ENCODE data around the gene FGF11.

FGF11 gene

DNA sequence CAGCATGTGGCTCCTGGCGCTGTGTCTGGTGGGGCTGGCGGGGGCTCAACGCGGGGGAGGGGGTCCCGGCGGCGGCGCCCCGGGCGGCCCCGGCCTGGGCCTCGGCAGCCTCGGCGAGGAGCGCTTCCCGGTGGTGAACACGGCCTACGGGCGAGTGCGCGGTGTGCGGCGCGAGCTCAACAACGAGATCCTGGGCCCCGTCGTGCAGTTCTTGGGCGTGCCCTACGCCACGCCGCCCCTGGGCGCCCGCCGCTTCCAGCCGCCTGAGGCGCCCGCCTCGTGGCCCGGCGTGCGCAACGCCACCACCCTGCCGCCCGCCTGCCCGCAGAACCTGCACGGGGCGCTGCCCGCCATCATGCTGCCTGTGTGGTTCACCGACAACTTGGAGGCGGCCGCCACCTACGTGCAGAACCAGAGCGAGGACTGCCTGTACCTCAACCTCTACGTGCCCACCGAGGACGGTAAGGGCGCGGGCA lies 31.0 kb upstream of the FGF11 start:
- no peak for DNase-seq (ENCODE audit: low spot score)

DNA sequence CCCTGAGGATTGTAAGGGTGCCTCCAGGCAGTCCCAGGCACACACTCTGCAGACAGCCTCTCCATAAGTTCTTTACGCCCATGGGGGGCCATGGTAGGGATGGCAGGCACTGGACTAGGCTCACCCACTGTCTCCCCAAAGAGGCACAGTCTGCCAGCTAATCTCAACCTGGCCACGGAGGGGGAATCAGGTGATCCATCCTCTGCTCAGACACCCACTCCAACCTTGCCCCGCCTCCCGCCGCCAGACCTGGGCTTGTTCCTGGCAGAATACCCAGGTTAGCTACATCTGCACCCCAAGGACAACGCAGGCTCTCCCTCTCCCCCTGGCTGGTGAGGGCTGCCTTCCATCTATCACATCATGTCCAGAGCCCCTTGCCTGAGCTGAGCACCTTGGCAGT lies 30.4 kb upstream of the FGF11 start:
- no peak for DNase-seq (ENCODE audit: low spot score)

DNA sequence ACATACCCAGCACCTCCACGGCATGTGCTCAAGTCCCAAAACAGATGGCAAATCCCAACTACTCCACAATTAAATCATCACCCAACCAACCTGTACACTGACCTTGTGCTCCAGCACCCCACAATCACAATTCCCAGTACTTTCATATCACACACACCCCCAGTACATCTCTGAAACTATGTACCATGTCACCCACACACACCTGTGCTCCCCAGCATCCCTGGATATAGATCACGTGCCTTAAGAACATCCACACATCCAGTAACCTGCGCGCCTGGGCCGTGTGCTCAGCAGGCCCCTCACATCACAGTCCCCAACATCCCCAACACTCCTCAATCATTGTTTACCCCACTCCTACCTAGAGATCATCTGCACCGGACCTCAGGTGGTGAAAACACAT lies 29.6 kb upstream of the FGF11 start:
- no peak for DNase-seq (ENCODE audit: low spot score)

DNA sequence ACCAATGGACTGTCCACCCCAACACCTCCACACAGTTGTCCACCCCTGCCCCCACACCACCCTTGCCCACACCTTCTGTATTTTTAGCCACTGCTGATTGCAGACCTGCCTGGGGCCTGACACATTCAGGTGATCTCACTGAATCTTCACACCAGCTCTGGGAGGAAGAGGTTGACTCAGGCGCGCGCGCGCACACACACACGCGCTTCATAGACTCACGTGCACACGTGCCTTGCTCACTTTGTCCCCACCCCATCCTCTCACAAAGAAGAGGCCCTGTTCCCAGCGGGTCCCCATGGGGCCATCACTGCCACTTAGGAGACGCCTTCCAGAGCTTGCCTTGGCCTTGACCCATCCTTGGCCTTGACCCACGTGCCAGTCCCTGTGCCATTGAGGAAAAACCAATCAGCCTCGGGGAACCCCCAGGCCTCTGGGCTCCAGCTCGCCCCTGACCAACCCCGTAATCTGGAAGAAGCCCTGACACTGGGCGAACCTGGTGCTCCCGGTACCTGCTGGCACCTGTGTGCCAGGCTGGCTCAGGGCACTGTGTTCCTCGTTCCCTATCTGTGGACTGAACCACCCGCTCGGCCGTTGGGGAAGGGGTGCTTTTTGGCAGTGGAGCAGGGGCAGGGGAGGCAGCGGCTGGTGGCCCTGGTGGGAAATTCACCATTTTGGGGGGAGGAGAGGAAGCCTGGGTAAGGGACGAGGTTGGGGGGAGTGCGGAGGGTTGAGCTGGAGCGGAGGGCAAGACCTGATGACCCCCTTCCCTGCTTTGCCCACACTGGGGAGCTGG lies 28.5 kb upstream of the FGF11 start:
- no peak for DNase-seq (ENCODE audit: low spot score)

DNA sequence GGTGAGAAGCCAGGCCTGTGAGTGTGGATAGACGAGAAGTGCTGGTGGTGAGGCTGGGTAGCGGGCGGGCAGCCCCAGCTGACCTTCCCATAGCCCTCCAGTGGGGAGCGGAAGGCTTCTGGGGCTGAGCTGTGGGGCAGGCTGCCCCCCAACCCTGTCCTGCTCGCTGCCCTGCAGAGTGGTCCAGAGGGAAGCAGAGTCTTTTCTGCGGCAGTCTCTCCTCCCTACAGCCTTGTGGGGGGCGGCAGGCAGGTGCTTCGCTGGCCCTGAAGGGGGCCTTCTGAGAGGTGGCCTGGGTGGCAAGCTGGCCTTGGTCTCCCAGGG lies 27.9 kb upstream of the FGF11 start:
- DNase-seq (ENCODE audit: low spot score) = no peak

DNA sequence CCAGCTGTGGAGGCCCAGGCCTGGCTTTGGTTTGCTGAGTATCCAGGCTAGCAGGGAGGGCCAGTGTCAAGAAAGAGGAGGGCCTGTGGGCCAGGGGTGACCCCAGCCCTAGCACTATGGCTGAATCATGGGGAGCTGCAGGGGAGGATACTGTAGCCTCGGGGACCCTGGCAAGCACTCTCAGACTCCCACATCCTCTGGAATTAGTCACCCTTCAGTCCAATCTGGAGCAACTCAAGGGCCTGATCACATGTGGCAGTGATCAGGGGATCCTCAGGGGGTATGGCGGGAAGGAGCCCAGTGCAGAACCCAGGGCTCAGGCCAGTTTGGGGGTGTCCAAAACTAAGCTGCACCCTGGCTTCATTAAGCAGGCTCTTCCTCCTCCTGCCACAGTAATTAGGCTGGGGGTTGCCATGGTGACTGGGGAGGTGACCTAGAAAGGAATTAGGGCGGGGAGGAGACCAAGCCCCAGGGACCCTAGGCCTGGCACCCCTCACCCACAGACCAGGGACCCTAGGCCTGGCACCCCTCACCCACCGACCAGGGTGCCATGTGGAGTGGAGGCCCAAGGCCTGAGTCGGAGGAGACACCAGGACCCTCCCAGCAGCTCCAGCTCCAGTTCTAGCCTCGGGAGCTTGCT lies 25.8 kb upstream of the FGF11 start:
- DNase-seq (ENCODE audit: low spot score) = no peak

DNA sequence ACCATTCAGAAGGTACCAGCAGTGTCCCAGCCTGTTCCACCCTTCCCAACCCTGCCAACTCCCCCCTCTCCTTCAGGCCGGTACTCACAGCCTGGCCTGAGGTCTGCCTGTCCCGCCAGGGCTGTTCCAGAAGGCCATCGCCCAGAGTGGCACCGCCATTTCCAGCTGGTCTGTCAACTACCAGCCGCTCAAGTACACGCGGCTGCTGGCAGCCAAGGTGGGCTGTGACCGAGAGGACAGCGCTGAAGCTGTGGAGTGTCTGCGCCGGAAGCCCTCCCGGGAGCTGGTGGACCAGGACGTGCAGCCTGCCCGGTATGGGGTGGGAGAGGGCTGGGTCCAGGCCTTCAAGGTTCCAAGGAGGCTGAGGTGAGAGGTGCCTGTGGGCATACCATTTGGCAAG lies 24.5 kb upstream of the FGF11 start:
- DNase-seq (ENCODE audit: low spot score) = no peak

DNA sequence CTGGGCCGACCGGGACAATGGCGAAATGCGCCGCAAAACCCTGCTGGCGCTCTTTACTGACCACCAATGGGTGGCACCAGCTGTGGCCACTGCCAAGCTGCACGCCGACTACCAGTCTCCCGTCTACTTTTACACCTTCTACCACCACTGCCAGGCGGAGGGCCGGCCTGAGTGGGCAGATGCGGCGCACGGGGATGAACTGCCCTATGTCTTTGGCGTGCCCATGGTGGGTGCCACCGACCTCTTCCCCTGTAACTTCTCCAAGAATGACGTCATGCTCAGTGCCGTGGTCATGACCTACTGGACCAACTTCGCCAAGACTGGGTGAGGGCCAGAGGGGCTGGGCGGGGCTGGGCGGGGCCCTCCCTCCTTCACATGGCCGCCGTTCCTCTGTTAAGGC lies 23.5 kb upstream of the FGF11 start:
- no peak for DNase-seq (ENCODE audit: low spot score)

DNA sequence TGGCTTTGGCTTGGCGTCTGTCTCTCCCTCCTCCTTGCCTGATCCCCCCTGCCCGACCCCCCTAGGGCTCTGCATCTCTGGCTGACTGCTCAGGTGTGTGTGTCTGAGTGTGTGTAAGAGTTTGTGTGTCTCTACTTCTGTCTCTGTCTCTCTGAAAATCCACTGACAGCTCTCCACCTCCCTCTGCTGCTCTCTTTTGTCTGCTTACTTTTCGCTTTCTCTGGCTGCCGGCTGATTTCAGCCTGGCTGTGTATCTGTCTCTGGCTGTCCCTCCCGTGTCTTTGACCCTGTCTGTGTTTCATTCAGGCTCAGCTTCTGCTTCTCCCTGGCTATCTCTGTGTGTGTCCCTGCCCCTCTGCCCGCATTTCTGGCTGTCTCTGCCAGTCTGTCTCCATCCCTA lies 23.0 kb upstream of the FGF11 start:
- no peak for DNase-seq (ENCODE audit: low spot score)

DNA sequence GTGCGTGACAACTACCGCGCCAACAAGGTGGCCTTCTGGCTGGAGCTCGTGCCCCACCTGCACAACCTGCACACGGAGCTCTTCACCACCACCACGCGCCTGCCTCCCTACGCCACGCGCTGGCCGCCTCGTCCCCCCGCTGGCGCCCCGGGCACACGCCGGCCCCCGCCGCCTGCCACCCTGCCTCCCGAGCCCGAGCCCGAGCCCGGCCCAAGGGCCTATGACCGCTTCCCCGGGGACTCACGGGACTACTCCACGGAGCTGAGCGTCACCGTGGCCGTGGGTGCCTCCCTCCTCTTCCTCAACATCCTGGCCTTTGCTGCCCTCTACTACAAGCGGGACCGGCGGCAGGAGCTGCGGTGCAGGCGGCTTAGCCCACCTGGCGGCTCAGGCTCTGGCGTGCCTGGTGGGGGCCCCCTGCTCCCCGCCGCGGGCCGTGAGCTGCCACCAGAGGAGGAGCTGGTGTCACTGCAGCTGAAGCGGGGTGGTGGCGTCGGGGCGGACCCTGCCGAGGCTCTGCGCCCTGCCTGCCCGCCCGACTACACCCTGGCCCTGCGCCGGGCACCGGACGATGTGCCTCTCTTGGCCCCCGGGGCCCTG lies 22.2 kb upstream of the FGF11 start:
- no peak for DNase-seq (ENCODE audit: low spot score)

DNA sequence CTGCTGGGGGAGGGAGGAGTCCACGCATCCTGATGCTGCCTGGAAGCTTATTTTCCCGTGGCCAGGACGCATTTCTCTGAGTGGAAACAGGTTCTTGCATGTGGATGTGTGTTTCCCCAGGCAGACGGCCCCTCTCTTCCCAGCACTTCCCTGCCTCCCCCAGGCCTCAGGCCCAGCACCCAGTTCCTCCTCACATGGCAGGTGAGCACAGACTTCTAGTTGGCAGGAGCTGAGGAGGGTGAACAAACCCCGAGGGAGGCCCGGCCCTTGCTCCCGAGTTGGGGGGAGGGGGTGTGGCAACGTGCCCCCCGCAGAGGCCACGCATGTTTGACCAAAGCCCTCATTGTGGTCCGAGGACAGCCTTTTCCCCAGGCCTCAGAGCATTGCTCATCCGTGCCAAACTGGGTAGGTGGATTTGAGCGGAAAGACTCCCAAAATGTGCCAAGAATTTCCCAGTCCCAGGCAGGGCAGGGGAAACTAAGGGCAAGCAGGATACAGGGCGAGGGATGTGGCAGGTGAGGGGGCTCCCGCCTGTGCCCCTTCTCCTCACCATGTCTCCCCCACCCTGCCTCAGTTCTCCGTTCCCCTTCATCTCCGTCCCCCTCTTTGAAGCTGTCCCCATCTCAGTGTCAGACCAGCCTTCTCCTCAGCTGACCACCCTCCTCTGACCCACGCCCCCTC lies 20.7 kb upstream of the FGF11 start:
- DNase-seq (ENCODE audit: low spot score) = no peak

DNA sequence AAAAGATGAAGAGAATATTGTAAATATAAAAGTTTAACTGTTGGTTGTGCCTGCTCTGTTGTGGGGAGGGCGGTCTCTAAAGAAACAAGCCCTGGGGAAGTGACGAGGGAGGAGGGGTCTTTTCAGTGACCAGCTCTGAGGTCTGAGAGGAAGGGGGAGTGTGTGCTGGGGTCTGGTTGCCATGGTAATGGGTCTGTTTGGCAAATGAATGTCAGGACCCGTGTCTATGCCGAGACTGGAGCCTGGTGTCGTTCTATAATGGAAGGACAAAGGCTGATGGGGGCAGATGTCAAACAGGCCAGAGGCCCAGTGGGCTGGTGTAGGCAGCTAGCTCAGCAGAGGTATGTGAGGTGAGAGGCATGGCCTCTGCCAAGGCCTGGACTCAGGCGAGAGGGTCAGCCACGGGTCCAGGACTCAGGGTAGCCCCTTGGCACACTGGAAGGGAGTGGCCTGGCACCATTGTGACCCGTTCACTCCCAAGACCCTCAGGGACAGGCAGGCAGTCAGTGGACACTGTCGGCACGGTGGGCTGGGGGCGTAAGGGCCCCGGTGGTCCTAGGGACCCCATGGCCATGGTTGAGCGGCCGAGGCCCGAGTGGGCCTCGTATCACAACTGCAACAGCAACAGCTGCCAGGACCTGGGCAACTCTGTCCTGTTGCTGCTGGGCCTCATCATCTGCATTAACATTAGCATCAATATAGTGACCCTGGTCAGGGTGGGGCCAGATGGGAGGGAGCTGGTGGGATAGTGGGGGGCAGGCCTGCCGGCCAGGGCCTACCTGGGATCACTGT lies 19.3 kb upstream of the FGF11 start, which contains the start of gene SPEM1:
Gene SPEM1, plus strand, starts transcription at position 506 of the 792 bp plus-strand sequence. Its CDS starts 61 bp downstream, at position 567.
- DNase-seq (ENCODE audit: low spot score) = no peak

DNA sequence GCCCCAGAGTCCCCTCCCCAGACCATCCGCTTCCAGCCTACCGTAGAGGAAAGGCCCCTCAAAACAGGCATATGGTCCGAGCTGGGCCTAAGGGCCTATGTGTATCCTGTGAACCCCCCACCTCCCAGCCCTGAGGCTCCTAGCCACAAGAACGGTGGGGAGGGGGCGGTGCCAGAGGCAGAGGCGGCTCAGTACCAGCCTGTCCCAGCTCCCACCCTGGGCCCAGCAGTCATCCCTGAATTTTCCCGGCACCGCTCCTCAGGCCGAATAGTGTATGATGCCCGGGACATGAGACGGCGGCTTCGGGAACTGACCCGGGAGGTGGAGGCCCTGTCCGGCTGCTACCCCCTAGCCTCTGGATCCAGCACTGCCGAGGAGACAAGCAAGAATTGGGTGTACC lies 18.1 kb upstream of the FGF11 start:
- no peak for DNase-seq (ENCODE audit: low spot score)

DNA sequence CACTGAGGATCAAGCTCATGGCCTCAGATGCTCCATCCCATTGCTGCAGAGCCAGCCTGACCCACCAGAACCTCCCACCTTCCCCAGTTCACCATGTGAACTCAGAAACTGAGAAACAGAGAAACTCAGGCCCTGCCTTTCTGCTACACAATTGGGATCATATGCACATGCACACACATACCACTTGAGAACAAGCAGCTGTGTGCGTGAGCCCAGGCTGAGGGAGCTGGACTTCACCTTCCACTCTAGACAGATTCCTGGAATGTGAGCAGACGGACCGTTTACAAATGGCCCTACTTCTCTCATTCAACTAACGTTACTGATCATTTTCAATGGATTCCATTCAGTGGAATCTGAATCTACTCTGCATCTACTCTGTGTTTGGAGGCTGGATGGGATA lies 15.6 kb upstream of the FGF11 start:
- DNase-seq (ENCODE audit: low spot score) = no peak

DNA sequence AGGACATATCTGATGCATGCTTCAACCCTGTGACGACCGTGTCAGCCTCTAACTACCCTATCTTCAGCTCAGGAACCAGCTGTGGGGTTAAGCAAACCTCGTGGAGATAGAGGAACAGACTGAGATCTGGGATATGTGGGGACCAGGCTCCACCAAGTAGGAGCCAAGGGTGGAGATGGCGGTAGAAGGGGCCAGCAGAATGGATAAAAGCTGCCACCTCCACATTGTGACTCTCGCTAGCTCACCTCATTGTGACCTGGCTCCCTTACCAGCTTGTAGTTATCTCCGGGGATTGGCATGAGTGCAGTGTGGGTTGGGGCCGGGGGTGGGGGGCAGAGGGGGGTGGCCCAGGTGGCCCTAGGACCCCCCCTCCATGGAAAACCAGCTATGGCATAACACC lies 14.0 kb upstream of the FGF11 start, which contains the start of gene SPEM2:
Gene SPEM2, plus strand, starts transcription at position 301 of the 400 bp plus-strand sequence. Its CDS starts 73 bp downstream, at position 374.
- DNase-seq (ENCODE audit: low spot score) = no peak

DNA sequence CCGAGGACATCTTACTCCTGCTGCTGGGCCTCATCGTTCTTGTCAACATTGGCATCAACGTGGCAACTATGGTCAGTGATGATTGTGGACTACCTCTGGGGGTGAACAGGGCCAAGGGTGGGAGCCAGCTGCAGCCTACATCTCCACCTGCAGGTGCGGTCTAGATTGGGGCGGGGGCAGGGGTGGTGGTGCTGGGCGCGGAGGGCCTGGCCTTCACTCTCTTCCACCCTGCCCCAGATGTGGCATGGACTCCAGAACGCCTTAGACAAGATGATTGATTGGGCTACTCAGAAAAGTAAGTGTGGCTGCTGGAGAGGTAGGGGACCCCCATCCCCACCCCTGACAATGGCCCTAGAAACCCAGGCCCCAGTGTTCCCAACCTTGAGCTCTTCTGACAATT lies 13.6 kb upstream of the FGF11 start:
- no peak for DNase-seq (ENCODE audit: low spot score)

DNA sequence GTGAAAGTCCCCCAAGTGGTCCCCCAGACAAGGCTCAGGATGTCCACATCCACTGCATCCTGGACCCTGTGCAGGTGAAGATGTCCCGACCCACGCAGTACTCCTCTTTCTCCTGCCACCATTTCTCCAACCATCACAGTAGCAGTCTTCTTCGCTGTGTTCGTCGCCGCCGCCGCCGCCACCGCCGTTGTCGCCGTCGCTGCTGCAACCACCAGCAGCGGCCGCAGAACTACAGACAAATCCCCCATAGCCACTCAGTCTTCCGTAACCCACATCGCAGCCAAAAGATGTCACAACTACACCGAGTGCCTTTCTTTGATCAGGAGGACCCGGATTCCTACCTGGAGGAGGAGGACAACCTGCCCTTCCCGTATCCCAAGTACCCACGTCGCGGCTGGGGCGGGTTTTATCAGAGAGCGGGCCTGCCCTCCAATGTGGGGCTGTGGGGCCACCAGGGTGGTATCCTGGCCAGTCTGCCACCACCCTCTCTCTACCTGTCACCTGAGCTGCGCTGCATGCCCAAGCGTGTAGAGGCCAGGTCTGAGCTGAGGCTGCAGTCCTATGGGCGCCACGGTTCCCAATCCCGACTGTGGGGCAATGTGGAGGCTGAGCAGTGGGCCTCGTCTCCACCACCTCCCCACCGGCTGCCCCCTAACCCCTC lies 13.0 kb upstream of the FGF11 start:
- no peak for DNase-seq (ENCODE audit: low spot score)

DNA sequence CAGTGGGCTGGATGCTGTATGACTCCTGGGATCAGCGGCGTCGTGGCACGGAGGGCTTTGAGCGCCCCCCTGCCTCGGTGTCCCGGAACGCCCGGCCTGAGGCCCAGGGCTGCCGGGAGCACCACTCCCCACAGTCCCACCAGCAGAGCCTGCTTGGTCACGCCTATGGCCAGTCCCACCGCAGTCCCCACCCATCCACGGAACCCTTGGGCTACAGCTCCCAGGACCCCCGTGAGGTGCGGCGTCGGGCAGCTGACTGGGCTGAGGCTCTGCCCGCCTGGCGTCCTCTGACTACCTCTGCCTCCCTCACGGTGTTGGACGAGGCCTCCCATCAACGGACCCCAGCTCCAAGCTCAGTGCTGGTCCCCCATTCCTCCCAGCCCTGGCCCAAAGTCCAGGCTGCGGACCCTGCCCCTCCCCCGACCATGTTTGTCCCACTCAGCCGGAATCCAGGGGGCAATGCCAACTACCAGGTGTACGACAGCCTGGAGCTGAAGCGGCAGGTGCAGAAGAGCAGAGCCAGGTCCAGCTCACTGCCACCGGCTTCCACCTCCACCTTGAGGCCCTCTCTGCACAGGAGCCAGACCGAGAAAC lies 12.3 kb upstream of the FGF11 start:
- DNase-seq (ENCODE audit: low spot score) = no peak

DNA sequence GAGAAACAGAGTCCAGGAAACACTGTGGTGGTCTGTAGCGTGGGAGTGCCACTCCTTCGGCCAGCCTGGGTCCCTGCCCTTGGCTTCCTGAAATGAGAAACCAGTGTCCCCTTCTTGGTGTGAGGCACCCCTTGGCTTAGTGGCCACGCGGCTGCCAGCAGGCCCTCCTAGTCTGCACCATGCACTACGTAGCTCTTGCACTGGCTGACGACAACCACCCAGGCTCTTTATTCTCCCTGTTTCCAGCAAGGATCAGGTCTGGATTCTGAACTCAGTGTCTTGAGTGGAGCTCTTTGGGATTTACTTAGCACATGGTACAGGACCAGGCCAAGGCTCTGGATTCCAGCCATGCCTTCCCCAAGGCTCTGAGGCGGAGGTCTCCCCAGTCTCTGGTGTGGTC lies 11.8 kb upstream of the FGF11 start:
- no peak for DNase-seq (ENCODE audit: low spot score)

DNA sequence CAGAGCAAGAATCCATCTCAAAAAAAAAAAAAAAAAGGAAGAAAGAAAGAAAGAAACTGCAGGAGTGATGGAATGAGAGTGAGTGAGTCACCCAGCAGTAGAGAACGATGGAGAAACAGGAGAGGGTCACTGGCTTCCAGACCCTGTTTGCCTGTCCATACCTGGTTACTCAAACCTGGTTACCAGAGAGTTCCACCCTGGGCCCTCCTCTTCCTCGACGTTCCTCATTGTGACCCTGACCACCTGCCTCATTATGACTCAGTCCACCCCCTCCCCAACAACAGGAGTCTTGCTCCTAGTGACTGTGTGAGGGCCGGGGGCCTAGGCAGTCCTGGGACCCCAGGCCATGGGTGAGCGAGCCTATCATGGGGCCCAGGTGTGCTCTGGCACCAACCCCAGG lies 10.8 kb upstream of the FGF11 start, which contains the start of gene SPEM3:
Gene SPEM3, plus strand, starts transcription at position 301 of the 400 bp plus-strand sequence. Its CDS starts 46 bp downstream, at position 347.
- no peak for DNase-seq (ENCODE audit: low spot score)

DNA sequence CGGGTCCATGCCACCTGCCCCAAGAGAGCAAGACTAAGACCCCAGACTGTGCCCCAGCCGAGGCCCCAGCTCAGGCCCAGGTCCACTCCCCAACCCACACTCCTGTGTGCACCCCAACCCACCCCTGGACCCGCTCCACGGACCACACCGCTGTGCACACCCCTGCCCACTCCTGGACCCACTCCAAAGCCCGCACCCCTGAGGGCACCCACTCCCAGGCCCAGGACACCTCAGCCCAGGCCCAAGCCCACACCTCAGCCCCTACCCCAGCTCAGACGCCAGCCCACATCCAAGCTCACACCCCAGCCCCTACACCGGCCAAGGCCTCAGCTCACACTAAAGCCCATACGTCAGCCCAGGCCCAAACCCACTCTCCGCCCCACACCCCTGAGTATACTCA lies 9.6 kb upstream of the FGF11 start:
- no peak for DNase-seq (ENCODE audit: low spot score)

Measured in putamen (tissue), 1 donor.